Stimulated activated CD8-positive, alpha-beta memory T cell treated with anti-CD3 and anti-CD28 coated beads, Interleukin-12 subunit alpha, Interleukin-12 subunit beta, amount 100 ng/mL, for 24 hours (primary cell): ENCODE measurements around the gene PLD6.

ENCODE experiments used
- DNase-seq: peaks from one replicate; pipeline ENCODE4 v3.0.0-alpha.2; 2020; ENCODE audit errors: extremely low read depth

Gene PLD6

DNA sequence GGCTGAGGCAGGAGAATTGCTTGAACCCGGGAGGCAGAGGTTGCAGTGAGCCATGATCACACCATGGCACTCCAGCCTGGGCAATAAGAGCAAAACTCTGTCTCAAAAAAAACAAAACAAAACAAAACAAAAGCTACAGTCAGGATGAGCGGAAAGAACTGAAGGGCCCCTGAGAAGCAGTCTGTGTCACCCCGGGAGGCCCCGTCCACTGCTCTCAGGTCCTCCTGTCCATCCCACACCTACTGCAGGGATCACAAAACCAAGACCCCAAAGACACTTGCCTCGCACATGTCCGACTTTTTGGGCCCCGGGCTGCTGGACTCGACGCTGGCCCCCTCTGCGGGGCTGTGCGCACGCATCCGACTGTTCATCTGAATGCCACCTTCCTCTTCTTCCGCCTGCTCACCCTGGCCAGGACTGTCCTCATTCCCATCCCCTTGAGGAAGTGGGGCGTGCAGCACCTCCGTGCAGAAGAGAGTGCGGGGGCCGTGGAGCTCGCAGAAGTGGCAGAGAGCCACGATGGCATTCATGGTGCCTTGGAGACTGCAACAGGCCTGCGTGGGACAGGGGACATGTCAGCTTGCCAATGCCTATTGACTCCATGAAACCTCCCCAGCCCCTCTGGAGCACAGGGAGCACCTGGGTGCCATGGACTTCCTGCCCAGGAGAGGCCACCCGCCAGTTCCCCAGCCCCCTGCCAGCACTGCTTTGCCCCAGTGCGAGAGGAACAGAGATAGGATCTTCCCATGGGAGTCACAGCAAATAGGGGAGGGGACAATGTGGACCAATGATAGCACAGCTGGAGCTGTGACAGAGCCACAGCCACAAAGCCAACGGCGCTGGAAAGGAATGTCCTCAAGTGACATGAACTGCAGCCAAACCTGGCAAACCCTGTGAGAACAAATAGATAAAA, 21.7 kb upstream of the PLD6 start:
- DNase-seq: no peak

DNA sequence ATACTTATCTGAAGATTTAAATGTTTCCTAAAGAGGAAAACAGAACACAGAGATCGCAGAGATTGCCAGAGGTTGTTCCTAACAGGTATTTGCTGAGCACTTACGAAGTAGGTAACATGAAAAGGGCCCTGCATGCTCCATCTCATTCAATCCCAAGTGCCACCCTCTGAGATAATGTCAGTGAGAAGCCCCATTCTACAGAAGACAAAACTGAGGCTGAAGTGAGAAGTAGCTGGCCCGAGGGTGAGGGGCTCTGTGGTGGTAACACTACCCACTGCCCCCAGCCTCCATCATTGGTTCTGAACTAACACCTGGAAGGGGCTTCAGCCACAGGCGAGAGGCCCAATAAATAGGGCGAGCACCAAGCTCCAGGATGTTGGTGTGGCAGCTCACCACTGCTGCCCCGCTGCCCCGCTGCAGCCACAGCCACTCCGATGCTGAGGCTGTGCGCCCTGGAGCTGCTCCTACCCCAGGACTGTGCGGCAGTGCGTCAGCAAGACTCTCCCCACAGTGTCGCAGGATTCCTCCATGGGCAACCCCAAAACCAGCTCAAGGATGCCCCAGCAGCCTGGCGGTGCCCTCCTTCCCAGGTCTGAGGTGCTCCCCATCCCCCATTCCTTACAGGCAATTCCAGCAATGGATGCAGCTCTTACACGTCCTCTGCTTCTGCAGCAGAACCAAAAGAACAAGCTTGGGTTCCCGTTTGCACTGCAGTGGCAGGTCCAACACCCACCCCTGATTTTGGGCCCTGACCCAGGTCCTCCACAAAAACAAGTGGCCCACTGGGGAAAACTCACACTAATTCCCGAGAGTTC, 20.5 kb upstream of the PLD6 start:
- DNase-seq: no peak

DNA sequence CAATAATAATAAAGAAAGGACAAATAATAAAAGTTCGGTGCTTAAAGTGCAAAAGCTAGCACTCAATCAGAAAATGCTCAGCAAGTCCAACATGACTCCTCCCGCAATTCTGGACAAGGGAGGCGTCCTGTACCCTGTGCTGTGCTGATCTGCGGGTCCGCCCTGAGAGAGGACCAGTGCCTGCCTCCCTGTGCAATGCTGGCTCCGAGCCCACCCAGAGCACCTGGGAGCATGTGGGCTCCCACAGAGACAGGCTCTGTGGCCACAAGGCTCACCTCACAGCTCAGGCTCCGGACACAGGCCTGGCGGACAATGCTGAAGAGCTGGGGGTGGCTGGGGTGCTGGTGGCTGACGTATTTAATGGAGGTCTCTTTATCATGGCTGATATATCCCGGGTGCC, 19.8 kb upstream of the PLD6 start:
- no peak for DNase-seq

DNA sequence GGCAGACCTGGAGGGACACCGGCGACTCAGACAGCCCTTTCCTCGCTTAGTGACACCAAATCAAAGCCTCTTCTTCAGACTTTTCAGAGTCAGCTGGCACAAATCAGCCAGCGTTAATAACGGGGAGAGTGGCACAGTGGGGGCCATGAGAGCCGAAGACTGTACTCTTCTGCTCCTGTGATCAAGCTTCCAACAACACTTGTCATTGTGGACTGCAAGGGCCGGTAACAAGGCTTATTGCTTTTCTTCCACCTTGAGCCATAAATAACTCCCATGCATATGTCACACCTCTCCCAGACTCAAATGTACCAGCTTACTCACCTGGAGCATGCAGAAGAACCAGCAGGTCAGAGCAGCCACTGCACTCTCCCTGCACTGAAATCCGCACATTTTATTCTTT, 18.0 kb upstream of the PLD6 start:
- DNase-seq: no peak

DNA sequence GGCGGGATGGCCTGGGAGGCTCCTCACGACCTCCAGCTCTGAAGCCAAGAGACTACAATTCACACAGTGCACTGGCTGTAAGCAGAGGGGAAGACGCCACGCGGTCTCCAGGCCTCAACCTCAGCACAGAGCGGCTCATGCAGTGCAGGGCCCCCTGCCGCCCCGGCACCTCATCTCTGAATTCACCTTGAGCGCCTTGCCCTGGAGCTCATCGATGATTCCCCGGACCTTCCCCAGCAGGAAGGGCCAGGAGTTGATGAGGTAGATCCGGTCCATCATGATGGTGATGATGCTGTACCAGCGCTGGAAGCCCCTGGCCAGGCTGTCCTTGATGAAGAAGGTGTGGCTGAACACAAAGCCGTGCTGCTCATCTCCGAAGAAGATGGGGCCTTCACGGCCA, 17.6 kb upstream of the PLD6 start:
- DNase-seq: no peak

DNA sequence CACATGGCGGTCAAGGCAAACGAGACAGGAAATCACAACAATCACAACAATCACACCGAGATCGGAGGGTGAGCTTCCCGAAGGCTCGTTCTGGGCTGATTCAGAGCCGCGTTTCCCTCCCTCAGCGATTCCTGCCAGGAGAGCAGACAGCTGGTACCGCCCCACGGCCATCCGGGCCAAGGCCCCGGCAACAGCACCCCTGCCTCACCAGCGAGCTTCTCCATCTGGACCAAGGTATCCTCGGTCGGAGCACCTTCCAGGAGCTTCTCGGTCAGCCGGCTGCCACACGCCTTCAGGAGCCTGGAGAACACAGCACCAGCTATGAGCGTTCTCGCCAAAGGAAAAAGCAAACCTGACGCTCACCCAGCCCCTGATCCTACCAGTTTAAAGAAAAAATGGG, 15.2 kb upstream of the PLD6 start:
- no peak for DNase-seq

DNA sequence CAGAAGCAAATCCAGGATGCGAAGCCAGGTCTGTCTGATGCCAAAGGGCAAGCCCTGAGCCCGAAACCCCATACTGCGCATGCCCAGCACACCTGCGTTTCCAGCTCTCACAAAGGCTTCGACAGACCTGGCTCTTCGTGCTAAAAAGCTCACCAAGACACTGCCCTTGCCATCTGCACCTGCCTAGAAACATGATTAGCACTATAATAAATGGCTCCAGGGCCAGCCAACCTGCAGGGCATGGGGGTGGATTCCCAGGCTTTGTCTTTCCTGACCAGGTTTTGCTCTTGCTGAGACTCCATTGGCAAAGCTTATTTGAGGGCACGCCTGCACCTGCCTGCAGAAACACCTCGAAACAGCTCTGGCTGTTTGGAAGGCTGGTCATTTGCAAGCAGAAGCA, 14.4 kb upstream of the PLD6 start:
- no peak for DNase-seq

DNA sequence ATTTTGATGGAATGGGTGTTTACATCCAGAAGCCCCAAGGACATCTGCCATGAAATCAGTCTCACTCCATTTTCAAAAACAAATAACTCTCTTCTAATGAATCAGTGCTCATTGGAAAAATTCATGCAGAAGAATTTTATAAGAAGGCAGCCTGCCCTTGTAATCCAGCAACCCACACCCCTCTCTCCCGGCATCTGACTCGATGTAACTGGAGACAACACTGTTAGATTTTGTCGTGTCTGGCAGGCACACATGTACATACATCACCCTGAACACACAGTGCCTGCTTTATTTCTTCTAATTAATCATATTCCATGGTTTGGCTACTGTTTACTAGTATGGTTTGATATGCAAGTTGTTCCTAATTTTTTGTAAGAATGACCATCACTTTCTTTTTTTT, 11.9 kb upstream of the PLD6 start:
- no peak for DNase-seq

DNA sequence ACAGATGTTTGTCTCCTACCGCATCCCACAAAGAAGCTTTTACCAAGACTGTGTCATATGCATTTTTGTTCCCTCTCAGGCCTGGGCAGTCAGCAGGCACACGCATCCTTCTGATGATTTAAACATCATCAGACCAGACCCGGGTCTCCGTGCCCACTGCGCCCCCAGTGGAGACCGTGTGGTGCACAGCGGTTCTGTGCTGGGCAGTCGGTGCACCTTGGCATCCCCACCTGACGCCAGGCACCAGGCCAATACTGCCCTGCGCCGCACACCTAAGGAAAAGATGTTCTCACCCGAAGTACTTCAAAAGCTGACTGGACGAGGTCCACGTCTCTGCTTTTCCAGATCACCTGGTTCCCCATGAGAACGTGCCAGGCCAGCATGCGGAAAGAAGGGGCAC, 10.6 kb upstream of the PLD6 start:
- no peak for DNase-seq

DNA sequence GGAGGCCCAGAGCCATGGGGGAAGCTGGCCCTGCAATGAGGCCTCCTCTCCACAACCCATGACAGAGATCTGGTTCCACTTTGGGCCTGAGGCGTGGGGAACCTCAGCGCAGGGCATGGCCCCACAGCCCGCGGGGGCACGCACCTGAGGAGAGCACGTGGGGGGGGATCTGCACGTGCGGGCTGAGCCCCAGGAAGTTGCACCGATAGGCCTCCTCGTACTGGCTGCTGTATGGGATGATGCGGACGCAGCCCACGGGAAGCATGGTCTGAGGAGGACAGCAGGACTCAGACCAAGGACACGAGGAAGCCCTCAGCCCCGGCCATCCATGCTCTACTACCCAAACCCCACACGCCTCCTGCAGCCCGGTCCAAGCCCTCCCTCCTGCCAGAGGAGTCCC, 10.1 kb upstream of the PLD6 start:
- no peak for DNase-seq

DNA sequence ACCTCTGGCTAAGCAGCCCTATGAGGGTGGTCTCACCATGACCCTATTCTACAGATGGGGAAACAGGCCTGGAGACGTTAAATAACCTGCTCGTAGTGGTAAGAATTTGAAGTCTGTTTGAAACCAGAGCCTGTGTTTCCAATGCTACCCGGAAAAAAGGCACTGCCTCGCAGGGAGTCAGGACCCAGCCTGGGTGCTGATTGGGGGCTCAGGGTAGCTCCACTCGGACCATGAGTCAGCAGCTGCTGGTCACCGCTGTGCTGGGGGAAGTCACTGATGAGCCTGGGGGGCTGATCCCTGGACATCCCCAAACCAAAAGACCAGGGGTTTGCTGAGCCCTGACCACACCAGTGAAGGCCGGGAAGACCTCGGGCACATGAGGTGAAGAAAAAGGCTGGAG, 9.4 kb upstream of the PLD6 start:
- DNase-seq: no peak

DNA sequence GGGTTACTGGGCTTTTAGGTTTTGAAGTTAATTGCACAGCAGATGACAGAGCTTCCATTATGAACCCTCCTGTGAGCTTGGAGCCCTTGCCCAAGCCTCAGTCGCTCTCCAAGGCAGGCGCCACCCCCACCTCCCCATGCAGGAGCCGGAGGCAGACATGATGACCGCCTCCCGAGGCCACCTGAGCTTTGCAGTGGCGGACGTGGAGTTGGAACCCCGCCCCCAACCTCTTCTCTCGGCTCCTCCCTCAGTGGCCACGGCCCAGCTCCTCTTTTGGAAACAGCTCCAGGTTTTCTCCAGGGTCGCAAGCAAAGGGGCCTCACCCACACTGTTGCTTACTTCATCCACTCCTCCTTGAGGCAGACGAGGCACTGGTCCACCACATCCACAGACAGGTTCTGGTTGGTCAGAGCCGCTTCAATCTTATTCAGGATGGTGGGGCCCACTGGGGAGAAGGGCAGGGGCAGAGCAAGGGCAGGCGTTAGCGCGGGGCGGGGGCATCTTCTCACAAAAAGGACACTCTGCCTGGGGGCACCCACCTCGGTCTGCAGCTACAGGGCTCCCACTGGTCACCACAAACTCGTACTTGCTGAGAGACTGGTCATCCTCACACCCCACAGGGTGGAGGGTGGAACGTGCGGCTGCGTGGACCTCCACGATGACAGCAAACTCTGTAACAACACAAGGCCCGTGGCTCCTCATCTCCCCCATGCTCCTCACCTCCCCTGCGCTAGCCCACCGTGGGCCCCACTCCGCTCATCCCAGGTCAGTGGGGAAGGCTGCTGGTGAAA, 8.7 kb upstream of the PLD6 start:
- DNase-seq: no peak

DNA sequence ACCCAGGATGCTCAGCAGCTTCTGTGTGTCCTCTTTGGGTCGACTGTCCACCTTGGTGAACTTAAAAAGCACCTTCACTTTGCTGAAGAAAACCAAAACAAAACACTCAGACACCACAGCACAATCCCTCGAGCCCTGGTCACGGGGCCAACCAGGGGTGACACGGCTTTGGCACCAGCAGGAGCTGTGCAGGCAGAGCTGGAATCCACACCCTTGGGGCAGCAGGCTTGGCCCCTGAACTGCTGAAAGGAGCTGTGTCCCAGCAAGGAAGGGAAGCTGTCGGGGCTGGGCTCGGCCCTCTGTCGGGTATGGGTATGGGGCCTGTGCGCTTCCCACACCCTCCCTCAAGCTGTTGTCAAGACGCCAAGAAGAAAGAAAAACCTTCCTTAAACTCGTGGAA, 7.6 kb upstream of the PLD6 start:
- no peak for DNase-seq

DNA sequence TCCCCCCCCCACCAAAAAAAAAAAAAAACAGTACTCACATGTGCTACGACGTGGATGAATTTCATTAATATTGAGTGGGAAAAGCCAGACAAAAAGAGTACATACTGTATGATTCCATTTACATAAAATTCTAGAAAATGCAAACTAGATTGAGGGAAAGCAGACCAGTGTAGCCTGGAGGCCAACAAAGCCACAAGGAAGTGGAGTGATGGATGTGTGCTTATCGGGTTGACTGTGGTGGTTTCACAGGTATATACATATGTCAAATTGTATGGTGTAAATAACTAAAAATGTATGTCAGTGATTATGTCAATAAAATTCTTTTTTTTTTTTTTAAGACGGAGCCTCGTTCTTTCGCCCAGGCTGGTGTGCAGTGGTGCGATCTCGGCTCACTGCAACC, 1.9 kb upstream of the PLD6 start:
- DNase-seq: no peak

DNA sequence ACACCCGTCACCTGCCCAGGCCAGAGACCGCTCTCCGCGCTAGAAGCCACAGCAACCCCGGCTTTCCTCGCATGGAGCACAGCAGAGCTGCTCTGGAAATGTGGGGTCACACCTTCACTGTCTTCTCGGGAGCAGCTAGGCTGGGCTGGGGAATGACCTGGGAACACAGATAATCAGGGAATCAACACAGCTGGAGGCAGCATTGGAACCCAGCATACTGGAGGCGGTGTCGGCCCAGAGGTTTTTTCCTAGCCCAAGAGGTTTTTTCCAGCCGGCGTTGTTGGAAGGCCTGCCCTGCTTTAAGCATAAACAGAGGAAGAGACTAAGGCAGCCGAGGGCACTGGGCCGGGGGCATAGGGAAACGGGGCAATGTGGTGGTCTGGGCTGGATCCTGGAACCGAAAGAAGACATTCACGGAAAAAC, 791 bp upstream of the PLD6 start:
- no peak for DNase-seq

DNA sequence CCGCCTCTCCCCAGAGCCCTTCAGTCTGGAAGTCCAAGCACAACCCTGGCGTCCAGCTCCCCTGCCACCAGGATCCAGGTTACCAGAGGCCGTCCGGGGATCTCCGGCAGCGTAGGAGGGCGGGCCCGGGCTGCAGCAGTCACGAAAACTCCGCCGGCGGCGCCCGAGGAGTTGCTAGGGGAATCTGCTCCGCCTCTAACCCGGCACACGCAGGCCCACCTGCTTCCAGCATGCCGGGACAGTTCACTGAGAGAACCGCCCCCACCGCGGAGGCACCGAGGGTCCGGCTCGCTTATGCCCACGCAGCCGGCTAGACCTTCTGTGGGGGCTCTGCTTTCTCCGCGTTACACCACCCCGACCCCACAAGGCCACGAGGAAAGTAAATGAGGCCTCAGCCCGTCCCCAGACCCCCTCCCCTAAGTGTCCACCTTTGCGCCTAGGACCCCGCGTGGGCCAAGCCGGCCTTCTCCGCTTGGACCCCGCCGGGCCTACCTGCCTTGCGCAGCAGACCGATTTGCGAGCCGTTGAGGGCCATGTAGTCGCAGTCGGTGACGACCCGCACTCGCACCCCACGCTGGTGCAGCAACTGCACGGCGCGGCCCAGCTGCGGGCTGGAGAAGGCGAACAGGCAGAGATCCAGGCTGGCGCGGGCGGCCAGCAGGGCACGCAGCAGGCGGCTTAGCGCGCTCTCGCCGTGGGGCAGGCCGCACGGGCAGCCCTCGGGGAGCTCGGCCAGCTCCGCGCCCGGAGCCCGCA, 587 bp downstream of the PLD6 start:
- DNase-seq: peak; percentile 34

DNA sequence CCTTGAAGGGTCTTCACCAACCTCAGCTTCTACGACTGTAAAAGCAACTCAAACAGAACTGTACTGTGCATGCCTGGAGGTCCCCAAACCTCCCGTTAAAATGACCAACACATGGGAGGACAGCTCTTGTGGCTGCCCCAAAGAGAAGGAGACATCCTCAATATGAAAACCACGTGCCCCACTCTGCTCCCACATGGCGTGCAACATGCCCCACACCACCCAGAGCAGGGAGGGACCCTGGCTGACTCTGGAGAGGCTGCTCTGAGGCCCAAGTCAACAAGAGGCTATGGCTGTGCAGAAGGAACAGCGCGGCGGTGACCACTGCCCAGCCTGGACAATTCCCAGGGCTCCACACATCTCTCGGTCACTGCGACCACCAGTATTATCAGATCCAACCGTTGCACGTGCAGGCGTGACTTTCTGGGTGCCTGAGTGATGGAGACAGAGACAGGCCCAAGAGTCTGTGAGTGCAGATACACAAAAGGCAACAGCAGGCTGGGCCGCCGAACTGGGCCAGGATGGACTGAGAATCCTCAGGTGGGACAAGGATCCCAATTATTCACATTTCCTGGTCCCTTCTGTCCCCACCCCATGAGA, 1.4 kb downstream of the PLD6 start:
- DNase-seq: no peak

DNA sequence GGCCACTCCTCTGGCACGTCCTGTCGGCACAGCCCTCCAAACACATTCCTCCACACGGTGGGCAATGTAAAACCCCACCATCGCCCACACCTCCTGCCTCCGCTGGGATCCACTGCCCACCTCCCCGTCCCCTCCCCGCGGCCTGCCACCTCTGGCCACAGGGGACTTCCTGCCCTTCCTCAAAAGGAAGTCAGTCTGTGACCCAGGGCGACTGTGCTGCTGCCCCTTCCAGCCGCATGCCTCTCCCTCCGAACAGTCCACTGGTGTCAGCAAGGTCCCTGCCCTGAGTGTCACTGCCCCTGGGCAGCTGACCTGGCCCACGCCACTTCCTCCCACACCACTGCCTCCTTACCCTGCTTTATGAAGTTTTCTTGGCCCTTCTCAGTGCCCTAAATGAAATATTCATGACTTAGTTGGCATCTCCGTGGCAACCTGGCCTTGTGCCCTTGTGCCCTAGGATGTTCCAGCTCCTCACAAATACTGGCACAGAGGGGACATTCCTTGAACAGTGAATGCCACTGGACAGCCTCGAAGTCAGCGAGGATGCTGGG, 2.0 kb downstream of the PLD6 start:
- no peak for DNase-seq

DNA sequence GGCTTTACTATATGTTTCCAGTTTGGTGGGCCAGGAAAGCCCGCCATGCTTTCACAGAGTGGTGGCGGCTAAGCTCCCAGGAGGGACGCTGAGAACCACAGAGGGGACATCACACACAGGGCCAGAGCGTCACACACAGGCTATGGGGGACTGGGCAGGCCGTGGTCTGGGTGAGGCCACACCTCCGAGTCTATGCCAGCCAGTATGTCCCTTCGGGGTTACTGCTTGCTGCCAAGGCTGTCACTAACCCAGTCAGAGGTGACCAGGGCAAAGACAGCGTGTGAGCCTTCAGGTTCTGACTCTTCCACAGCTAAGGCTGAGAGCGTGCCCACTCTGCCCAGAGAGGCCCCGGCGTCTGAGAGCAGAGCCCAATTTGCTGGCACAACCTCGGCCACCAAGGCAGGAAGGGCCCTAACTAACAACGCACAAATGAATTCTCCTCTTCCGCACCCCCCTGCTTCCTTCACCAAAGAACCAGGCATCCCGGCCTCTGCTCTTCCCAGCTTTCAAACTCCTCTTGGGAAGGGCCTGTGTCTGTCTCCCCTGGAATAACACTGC, 2.9 kb downstream of the PLD6 start:
- no peak for DNase-seq

DNA sequence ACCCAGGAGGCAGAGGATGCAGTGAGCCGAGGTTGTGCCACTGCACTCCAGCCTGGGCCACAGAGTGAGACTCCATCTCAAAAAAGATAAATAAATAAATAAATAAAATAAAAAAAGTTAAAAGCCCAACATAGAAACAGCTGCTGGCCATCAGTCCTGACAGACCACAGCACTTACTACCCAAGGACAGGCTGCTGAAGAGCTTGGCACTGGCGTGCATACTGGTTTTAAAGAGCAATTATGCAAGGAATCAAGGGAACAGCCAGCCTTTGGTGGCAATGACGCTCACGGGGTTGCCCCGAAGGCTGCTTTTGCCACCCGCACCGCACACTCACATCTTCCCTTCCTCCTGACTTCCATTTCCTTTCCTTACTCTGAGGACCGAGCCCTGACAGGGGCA, 4.2 kb downstream of the PLD6 start:
- no peak for DNase-seq

DNA sequence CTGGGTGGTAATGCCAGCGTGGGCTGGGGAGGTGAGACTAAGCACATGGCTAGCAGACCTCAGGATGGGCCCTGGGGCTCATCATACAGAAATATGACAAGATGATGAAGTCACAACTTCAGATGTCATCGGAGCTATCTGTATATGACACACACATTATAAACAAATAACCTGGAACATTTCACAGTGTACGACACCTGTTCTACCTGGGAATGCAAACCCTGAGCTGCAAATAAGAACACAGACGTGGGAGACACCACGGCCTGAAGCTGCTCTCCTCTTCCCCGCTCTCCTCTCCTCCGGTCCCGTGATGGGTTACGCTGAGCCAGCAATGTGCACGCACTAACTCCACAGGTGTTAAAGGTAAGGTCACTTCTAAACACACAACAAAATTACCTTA, 4.9 kb downstream of the PLD6 start:
- no peak for DNase-seq
